ENCODE data around the gene AZIN2. TPM values are rescaled to one million over a fixed set of nuclear protein-coding genes. Genes with fewer than 3 reads are reported as not detected.

The AZIN2 gene
- total and polyA plus RNA-seq, 2 of the 13 experiments (the other 11 are each of a cell fraction or from before 2014, with no cell fraction given) = 1.7 to 3.5 TPM

- FAIRE-seq (no peak), ATAC-seq (no peak), DNase-seq (ENCODE audit: low spot score) (no peak)
- no peaks in the 10 kb centered on the region for H3K9me3 ChIP-seq (ENCODE audit: low read length)
- BruUV-seq (replicated peaks) = no TSS peak
- H2AFZ ChIP-seq (ENCODE audit: low read length) = no peak overlapping the region
- TF ChIP-seq PHF8 (CRISPR knock-in tag; IDR thresholded peaks at IDR 0.05) = no peak
- TF ChIP-seq CBFB (CRISPR knock-in tag; IDR thresholded peaks at IDR 0.05) = no peak
- TF ChIP-seq ZSCAN29 (CRISPR knock-in tag; conservative IDR thresholded peaks at IDR 0.05) = no peak
- ChIA-PET CTCF (ENCODE audit: low intra/inter-chr PET ratio, low total read pairs) (no interaction called here), POLR2A (no interaction called here)
- intact Hi-C loops (cut with micrococcal nuclease; ENCODE audit: unreplicated experiment) (no loop called here), in situ Hi-C loops (cut with HindIII; ENCODE audit: extremely low pct_ligation_motif_present, low pct_unique_long_range_greater_than_20kb) (no loop called here)
- H3K4me2 ChIP-seq (ENCODE audit: low read depth, low read length) = peak overlapping the region; percentile 11; the same call in 1 of the 2 replicates
- no peaks in the 10 kb centered on the region for H3K36me3 ChIP-seq (replicated peaks in 1 of 2; ENCODE audit: control insufficient read depth in 1 of 2, insufficient read depth in 2 of 2, low read length in 2 of 2)
- no peaks in the 10 kb centered on the region for H3K27me3 ChIP-seq (ENCODE audit: control insufficient read depth in 1 of 2, insufficient read depth in 2 of 2, low read length in 2 of 2)
- no peak overlapping the region for H3K9ac ChIP-seq (ENCODE audit: insufficient read depth, low read depth, low read length)
- no peak overlapping the region for H3K4me3 ChIP-seq (replicated peaks in 1 of 3; ENCODE audit: insufficient read depth in 1 of 3, low read depth in 2 of 3, low read length in 3 of 3)
- peaks cover 86% of the 10 kb centered on the region for H3K4me1 ChIP-seq (ENCODE audit: insufficient read depth, low read length)
- 45% methylated on average over 1 of the region's 1 CpG for WGBS (ENCODE audit: low lambda C conversion rate)
- no peak overlapping the region for H3K27ac ChIP-seq (ENCODE audit: extremely low read length, insufficient read depth, low read length)
- H4K20me1 ChIP-seq (ENCODE audit: insufficient read depth, low read length) = no peaks in the 10 kb centered on the region
- H3K79me2 ChIP-seq (ENCODE audit: insufficient read depth, low read length) = no peaks in the 10 kb centered on the region
Observed at GRCh38 chr1:33042831-33043230, 38.1 kb upstream of the AZIN2 start.

DNA sequence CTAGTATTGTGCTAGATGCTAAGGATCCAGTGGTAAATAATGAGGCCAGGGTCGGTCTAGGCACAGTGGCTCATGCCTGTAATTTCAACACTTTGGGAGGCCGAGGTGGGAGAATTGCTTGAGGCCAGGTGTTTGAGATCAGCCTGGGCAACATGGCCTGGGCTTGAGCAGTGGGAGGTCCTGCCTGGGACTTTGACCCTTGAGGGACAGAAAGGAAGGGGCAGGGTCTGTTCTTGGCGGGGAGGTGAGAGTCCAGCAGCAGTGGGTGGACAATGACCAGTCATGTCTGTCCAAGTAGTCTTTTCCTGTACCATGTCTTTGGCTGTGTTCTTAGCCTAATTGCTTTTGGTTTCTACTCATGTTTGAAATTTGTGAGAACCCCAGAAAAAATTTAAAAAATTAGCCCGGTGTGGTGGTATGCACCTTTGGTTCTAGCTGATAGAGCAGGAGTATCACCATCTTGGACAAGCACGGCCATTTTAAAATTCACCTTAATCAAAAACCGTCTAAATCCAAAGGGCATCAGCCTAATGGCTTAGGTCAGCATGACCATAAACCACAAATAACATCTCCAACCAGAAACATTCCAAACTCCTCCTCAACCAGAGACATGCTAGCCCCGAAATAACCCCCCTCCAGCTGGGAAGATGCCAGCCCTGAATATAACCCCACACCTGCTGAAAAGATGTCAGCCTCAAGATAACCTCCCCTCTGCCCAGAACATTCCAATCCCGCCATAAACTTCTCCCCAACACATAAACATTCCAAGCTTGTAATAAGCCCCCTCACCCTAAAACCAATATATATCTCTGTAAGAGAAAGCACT lies 37.5 kb upstream of the AZIN2 start:
- DNase-seq (ENCODE audit: low spot score) (no peak), ATAC-seq (peak; percentile 25; the same call in 1 of the 3 replicates), FAIRE-seq (no peak)
- Histone ChIP-seq H3K79me2 (ENCODE audit: insufficient read depth, low read length) (no peaks in the 10 kb centered on the region), H2AFZ (ENCODE audit: low read length) (no peak overlapping the region), H3K4me2 (ENCODE audit: low read depth, low read length) (peak overlapping the region; percentile 11; the same call in 1 of the 2 replicates), H3K27me3 (ENCODE audit: control insufficient read depth in 1 of 2, insufficient read depth in 2 of 2, low read length in 2 of 2) (no peaks in the 10 kb centered on the region), H4K20me1 (ENCODE audit: insufficient read depth, low read length) (no peaks in the 10 kb centered on the region), H3K9me3 (ENCODE audit: low read length) (no peaks in the 10 kb centered on the region), H3K9ac (ENCODE audit: insufficient read depth, low read depth, low read length) (no peak overlapping the region), H3K4me1 (ENCODE audit: insufficient read depth, low read length) (peaks cover 92% of the 10 kb centered on the region), H3K36me3 (replicated peaks in 1 of 2; ENCODE audit: control insufficient read depth in 1 of 2, insufficient read depth in 2 of 2, low read length in 2 of 2) (no peaks in the 10 kb centered on the region), H3K4me3 (replicated peaks in 1 of 3; ENCODE audit: insufficient read depth in 1 of 3, low read depth in 2 of 3, low read length in 3 of 3) (no peak overlapping the region), H3K27ac (ENCODE audit: extremely low read length, insufficient read depth, low read length) (no peak overlapping the region)
- no TSS peak for BruUV-seq (replicated peaks)
- in situ Hi-C loops (cut with HindIII; ENCODE audit: extremely low pct_ligation_motif_present, low pct_unique_long_range_greater_than_20kb) = no loop called here
- 45% methylated on average over 8 of the region's 8 CpGs for WGBS (ENCODE audit: low lambda C conversion rate)
- POLR2A ChIA-PET = interaction anchor here (0.8 kb wide), 1 partner anchor 16 kb away, joined by 3 read pairs; no protein-coding TSS in a partner anchor
- intact Hi-C loops (cut with micrococcal nuclease; ENCODE audit: unreplicated experiment) = no loop called here
- CTCF ChIA-PET (ENCODE audit: low intra/inter-chr PET ratio, low total read pairs) = no interaction called here
- no peak for TF ChIP-seq ZNF207 (IDR thresholded peaks at IDR 0.05; ENCODE audit: borderline replicate concordance)
- TF ChIP-seq, protein P1, sequence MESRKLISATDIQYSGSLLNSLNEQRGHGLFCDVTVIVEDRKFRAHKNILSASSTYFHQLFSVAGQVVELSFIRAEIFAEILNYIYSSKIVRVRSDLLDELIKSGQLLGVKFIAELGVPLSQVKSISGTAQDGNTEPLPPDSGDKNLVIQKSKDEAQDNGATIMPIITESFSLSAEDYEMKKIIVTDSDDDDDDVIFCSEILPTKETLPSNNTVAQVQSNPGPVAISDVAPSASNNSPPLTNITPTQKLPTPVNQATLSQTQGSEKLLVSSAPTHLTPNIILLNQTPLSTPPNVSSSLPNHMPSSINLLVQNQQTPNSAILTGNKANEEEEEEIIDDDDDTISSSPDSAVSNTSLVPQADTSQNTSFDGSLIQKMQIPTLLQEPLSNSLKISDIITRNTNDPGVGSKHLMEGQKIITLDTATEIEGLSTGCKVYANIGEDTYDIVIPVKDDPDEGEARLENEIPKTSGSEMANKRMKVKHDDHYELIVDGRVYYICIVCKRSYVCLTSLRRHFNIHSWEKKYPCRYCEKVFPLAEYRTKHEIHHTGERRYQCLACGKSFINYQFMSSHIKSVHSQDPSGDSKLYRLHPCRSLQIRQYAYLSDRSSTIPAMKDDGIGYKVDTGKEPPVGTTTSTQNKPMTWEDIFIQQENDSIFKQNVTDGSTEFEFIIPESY (CRISPR knock-in tag; IDR thresholded peaks at IDR 0.05) = no peak

All from HepG2 (cell line).